ENCODE measurements around the gene IGFBP5. TPM values are rescaled to one million over a fixed set of nuclear protein-coding genes. Genes with fewer than 3 reads are reported as not detected.

IGFBP5 gene
- total and polyA plus RNA-seq, 2 of the 8 experiments (the other 6 are each of a cell fraction or from before 2014, with no cell fraction given): 2.2 to 2.5 TPM

DNA sequence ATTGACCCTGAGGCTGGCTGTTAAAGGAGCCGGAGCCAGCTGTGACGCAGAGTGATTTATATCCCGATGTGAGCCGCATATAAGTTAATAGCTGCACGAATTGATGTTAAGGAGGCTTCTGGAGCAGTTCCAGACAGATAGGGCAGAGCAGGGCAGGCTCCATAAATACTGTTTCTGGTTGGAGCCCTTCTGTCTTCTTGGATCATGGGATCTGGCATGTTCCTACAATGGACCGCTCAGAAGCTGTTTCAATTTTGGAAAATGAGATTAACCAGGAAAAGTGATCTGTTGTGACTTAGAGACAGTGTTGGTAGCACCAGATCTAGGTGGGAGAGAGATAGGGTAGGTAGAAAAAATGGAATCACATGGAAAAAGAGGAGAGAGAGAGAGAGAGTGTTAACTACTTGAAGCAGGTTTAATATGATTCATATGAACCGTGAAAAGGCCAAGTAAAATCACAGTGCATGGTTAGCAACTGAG is 4.8 kb upstream of the IGFBP5 start (continued):
- TF ChIP-seq, protein P1, sequence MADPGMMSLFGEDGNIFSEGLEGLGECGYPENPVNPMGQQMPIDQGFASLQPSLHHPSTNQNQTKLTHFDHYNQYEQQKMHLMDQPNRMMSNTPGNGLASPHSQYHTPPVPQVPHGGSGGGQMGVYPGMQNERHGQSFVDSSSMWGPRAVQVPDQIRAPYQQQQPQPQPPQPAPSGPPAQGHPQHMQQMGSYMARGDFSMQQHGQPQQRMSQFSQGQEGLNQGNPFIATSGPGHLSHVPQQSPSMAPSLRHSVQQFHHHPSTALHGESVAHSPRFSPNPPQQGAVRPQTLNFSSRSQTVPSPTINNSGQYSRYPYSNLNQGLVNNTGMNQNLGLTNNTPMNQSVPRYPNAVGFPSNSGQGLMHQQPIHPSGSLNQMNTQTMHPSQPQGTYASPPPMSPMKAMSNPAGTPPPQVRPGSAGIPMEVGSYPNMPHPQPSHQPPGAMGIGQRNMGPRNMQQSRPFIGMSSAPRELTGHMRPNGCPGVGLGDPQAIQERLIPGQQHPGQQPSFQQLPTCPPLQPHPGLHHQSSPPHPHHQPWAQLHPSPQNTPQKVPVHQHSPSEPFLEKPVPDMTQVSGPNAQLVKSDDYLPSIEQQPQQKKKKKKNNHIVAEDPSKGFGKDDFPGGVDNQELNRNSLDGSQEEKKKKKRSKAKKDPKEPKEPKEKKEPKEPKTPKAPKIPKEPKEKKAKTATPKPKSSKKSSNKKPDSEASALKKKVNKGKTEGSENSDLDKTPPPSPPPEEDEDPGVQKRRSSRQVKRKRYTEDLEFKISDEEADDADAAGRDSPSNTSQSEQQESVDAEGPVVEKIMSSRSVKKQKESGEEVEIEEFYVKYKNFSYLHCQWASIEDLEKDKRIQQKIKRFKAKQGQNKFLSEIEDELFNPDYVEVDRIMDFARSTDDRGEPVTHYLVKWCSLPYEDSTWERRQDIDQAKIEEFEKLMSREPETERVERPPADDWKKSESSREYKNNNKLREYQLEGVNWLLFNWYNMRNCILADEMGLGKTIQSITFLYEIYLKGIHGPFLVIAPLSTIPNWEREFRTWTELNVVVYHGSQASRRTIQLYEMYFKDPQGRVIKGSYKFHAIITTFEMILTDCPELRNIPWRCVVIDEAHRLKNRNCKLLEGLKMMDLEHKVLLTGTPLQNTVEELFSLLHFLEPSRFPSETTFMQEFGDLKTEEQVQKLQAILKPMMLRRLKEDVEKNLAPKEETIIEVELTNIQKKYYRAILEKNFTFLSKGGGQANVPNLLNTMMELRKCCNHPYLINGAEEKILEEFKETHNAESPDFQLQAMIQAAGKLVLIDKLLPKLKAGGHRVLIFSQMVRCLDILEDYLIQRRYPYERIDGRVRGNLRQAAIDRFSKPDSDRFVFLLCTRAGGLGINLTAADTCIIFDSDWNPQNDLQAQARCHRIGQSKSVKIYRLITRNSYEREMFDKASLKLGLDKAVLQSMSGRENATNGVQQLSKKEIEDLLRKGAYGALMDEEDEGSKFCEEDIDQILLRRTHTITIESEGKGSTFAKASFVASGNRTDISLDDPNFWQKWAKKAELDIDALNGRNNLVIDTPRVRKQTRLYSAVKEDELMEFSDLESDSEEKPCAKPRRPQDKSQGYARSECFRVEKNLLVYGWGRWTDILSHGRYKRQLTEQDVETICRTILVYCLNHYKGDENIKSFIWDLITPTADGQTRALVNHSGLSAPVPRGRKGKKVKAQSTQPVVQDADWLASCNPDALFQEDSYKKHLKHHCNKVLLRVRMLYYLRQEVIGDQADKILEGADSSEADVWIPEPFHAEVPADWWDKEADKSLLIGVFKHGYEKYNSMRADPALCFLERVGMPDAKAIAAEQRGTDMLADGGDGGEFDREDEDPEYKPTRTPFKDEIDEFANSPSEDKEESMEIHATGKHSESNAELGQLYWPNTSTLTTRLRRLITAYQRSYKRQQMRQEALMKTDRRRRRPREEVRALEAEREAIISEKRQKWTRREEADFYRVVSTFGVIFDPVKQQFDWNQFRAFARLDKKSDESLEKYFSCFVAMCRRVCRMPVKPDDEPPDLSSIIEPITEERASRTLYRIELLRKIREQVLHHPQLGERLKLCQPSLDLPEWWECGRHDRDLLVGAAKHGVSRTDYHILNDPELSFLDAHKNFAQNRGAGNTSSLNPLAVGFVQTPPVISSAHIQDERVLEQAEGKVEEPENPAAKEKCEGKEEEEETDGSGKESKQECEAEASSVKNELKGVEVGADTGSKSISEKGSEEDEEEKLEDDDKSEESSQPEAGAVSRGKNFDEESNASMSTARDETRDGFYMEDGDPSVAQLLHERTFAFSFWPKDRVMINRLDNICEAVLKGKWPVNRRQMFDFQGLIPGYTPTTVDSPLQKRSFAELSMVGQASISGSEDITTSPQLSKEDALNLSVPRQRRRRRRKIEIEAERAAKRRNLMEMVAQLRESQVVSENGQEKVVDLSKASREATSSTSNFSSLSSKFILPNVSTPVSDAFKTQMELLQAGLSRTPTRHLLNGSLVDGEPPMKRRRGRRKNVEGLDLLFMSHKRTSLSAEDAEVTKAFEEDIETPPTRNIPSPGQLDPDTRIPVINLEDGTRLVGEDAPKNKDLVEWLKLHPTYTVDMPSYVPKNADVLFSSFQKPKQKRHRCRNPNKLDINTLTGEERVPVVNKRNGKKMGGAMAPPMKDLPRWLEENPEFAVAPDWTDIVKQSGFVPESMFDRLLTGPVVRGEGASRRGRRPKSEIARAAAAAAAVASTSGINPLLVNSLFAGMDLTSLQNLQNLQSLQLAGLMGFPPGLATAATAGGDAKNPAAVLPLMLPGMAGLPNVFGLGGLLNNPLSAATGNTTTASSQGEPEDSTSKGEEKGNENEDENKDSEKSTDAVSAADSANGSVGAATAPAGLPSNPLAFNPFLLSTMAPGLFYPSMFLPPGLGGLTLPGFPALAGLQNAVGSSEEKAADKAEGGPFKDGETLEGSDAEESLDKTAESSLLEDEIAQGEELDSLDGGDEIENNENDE (IDR thresholded peaks at IDR 0.05; ENCODE audit: insufficient replicate concordance, low read length): no peak
- TF ChIP-seq KDM1A (IDR thresholded peaks at IDR 0.05; ENCODE audit: borderline replicate concordance, low read length) (no peak), KDM5A (IDR thresholded peaks at IDR 0.05; ENCODE audit: low read length) (no peak), TAF7 (optimal IDR thresholded peaks at IDR 0.05; ENCODE audit: borderline replicate concordance, low read depth, low read length) (no peak), EZH2 (IDR thresholded peaks at IDR 0.05; ENCODE audit: low read depth, low read length, severe bottlenecking) (no peak), SP2 (IDR thresholded peaks at IDR 0.05; ENCODE audit: low read length) (no peak), JUND (IDR thresholded peaks at IDR 0.05; ENCODE audit: low read length) (no peak), MAFK (IDR thresholded peaks at IDR 0.05; ENCODE audit: low read depth, low read length) (no peak), KDM4A (IDR thresholded peaks at IDR 0.05; ENCODE audit: low read depth, low read length, severe bottlenecking) (no peak), RNF2 (IDR thresholded peaks at IDR 0.05; ENCODE audit: borderline replicate concordance, low read depth, low read length, missing control alignments, poor library complexity, severe bottlenecking) (no peak)

All from H1 (cell line).